Measurements from ENCODE around the gene MAN2A2. TPM values are rescaled to one million over a fixed set of nuclear protein-coding genes. Genes with fewer than 3 reads are reported as not detected.
A peak's percentile ranks its signal among the peaks of the same experiment; 100 is the strongest.
"Not testable (repeated sequence)": the region's sequence is repeated elsewhere in the genome, so short reads cannot be mapped to it uniquely, and the experiment has no call there.

Gene MAN2A2
- total and polyA plus RNA-seq, 3 experiments from 2014 or later = 10.8 to 92.7 (median 90.7) TPM

- peak overlapping the region in 4 of 8 donors; percentile 39 to 63 (median 46) for H3K27ac Mint-ChIP-seq
- peaks cover 28 to 34% (median 31%) of the 10 kb centered on the region in 3 donors for H3K4me1 Mint-ChIP-seq
- H3K36me3 Mint-ChIP-seq; CTCF ChIA-PET; H3K27ac ChIP-seq (ENCODE audit: low read depth, low read length); H3K4me3 ChIP-seq (ENCODE audit: low read length); H3K27me3 Mint-ChIP-seq; H3K9me3 Mint-ChIP-seq; H3K36me3 ChIP-seq (ENCODE audit: insufficient read depth, low read length); H3K9me3 ChIP-seq (ENCODE audit: low read length); H3K27me3 ChIP-seq (ENCODE audit: insufficient read depth, low read length, poor library complexity, severe bottlenecking); DNase-seq: not testable (repeated sequence)
- POLR2A ChIA-PET = interaction anchor here (5.9 kb wide), 1 partner anchor 26 kb away, joined by 63 read pairs; the partner anchor contains the start of gene MAN2A2
- peaks cover 28% of the 10 kb centered on the region for H3K4me1 ChIP-seq (ENCODE audit: insufficient read depth, low read length)
- peak overlapping the region in 5 of 7 donors; percentile 3 to 86 (median 47) for H3K4me3 Mint-ChIP-seq
Measured at GRCh38 chr15:90928106-90928505, 25.0 kb downstream of the MAN2A2 start.

- POLR2A ChIA-PET = interaction anchor here (1.5 to 5.9 kb wide), 2 partner anchors 26 to 27 kb away, joined by 6 to 63 read pairs; partner anchors contain the start of genes MAN2A2 and RCCD1
- Mint-ChIP-seq H3K4me1 (peaks cover 33 to 40% (median 38%) of the 10 kb centered on the region in 3 donors), H3K9me3 (no peaks in the 10 kb centered on the region), H3K27ac (peak overlapping the region; percentile 94 to 99 (median 98)), H3K36me3 (peaks cover 0 to 10% (median 0%) of the 10 kb centered on the region in 3 donors), H3K4me3 (peak overlapping the region; percentile 88 to 99 (median 98)), H3K27me3 (no peaks in the 10 kb centered on the region)
- Histone ChIP-seq H3K27ac (ENCODE audit: low read depth, low read length) (peak overlapping the region; percentile 93), H3K4me3 (ENCODE audit: low read length) (peak overlapping the region; percentile 99), H3K9me3 (ENCODE audit: low read length) (no peaks in the 10 kb centered on the region), H3K27me3 (ENCODE audit: insufficient read depth, low read length, poor library complexity, severe bottlenecking) (no peaks in the 10 kb centered on the region), H3K36me3 (ENCODE audit: insufficient read depth, low read length) (no peaks in the 10 kb centered on the region), H3K4me1 (ENCODE audit: insufficient read depth, low read length) (peaks cover 41% of the 10 kb centered on the region)
- DNase-seq = no peak
- CTCF ChIA-PET = interaction anchor here (1.3 to 9.8 kb wide), 6 partner anchors 9 to 104 kb away, joined by 3 to 251 read pairs (median 6); partner anchors contain the start of genes MAN2A2 and RCCD1
Measured at GRCh38 chr15:90929246-90930019, 26.3 kb downstream of the MAN2A2 start.

GRCh38 chr15:90930861-90931574 is 27.9 kb downstream of the MAN2A2 start:
- CTCF ChIA-PET = interaction anchor here (0.8 to 9.8 kb wide), 30 partner anchors 9 to 700 kb away, joined by 3 to 251 read pairs (median 6); partner anchors contain the start of genes BLM, CIB1, GDPGP1 and MAN2A2
- DNase-seq = peak in 1 of 5 donors; percentile 4
- peaks cover 37 to 52% (median 43%) of the 10 kb centered on the region in 3 donors for H3K4me1 Mint-ChIP-seq
- no peaks in the 10 kb centered on the region for H3K9me3 Mint-ChIP-seq
- Histone ChIP-seq H3K27me3 (ENCODE audit: insufficient read depth, low read length, poor library complexity, severe bottlenecking) (no peaks in the 10 kb centered on the region), H3K9me3 (ENCODE audit: low read length) (no peaks in the 10 kb centered on the region), H3K36me3 (ENCODE audit: insufficient read depth, low read length) (no peaks in the 10 kb centered on the region), H3K4me3 (ENCODE audit: low read length) (peak overlapping the region; percentile 99), H3K4me1 (ENCODE audit: insufficient read depth, low read length) (peaks cover 50% of the 10 kb centered on the region), H3K27ac (ENCODE audit: low read depth, low read length) (peak overlapping the region; percentile 93)
- H3K27ac Mint-ChIP-seq = peak overlapping the region; percentile 95 to 99 (median 99)
- H3K27me3 Mint-ChIP-seq = no peaks in the 10 kb centered on the region
- H3K36me3 Mint-ChIP-seq = peaks cover 0 to 16% (median 0%) of the 10 kb centered on the region in 3 donors
- POLR2A ChIA-PET = interaction anchor here (0.6 to 5.9 kb wide), 7 partner anchors 16 to 214 kb away, joined by 4 to 63 read pairs (median 5); partner anchors contain the start of genes BLM, MAN2A2 and RCCD1
- peak overlapping the region; percentile 88 to 99 (median 98) for H3K4me3 Mint-ChIP-seq

- POLR2A ChIA-PET = interaction anchor here (1.0 to 5.9 kb wide), 6 partner anchors 17 to 214 kb away, joined by 3 to 63 read pairs (median 6); partner anchors contain the start of genes BLM, MAN2A2 and RCCD1
- no peaks in the 10 kb centered on the region for H3K9me3 Mint-ChIP-seq
- H3K4me1 ChIP-seq (ENCODE audit: insufficient read depth, low read length) = peaks cover 55% of the 10 kb centered on the region
- H3K27me3 ChIP-seq (ENCODE audit: insufficient read depth, low read length, poor library complexity, severe bottlenecking) = no peaks in the 10 kb centered on the region
- H3K27me3 Mint-ChIP-seq = no peaks in the 10 kb centered on the region
- H3K9me3 ChIP-seq (ENCODE audit: low read length) = no peaks in the 10 kb centered on the region
- H3K36me3 Mint-ChIP-seq = peaks cover 0 to 21% (median 3%) of the 10 kb centered on the region in 3 donors
- H3K27ac ChIP-seq (ENCODE audit: low read depth, low read length) = peak overlapping the region; percentile 93
- no peaks in the 10 kb centered on the region for H3K36me3 ChIP-seq (ENCODE audit: insufficient read depth, low read length)
- DNase-seq = no peak
- CTCF ChIA-PET = interaction anchor here (0.7 to 9.8 kb wide), 35 partner anchors 9 to 700 kb away, joined by 3 to 251 read pairs (median 6); partner anchors contain the start of genes BLM, CIB1, FES and GDPGP1
- H3K4me1 Mint-ChIP-seq = peaks cover 42 to 57% (median 48%) of the 10 kb centered on the region in 3 donors
- peak overlapping the region; percentile 88 to 99 (median 98) for H3K4me3 Mint-ChIP-seq
- peak overlapping the region; percentile 99 for H3K4me3 ChIP-seq (ENCODE audit: low read length)
- peak overlapping the region; percentile 95 to 99 (median 98) for H3K27ac Mint-ChIP-seq
Measured at GRCh38 chr15:90931575-90931827, 28.4 kb downstream of the MAN2A2 start.

DNA sequence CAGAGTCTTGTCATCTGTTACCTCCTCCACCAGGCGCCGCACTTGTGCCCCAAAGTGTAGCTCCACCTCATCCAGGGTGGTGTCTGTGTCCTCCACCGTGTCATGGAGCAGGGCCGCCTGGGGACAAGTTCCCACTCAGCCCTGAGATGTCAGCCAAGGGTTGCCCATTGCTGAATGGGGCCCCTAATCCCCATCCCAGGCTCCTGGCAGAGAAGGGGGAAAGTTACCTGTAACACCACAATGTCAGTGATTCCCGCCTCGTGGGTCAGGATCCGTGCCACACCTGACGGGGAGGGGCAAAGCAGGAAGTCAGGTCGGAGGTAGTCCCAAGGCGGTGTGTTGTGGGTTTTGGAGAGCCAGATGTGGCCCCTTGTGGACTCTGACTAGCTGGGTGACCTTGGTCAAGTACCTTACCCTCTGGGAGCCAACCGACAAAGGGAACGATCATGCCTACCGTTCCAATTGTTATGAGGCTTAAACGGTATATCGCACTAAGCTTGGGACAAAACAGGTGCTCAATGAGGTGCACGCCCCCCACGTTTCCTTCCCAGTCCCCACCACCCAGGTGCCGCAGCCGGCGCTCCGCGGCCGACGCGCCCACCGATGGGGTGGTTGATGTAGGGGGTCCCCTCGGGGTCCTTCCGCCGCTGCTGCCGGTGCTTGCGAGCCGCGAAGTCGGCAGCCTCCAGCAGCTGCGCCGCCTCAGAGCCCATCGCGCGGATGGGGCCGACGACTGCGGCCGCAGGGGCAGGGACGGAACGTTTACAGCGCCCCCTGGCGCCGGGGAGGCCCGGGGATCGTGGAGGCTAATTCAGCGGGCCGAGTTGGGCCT is 28.9 kb downstream of the MAN2A2 start, which contains the start of gene HDDC3:
TSS of gene HDDC3 (minus strand) at position 722 of the 832 bp plus-strand sequence. CDS start at position 713, 9 bp downstream.
- ChIA-PET POLR2A (interaction anchor here (1.0 to 5.9 kb wide), 9 partner anchors 17 to 931 kb away, joined by 3 to 63 read pairs (median 5); partner anchors contain the start of genes BLM, MAN2A2, NGRN and RCCD1), CTCF (interaction anchor here (0.7 to 9.8 kb wide), 43 partner anchors 10 to 701 kb away, joined by 3 to 251 read pairs (median 5); partner anchors contain the start of genes BLM, CIB1, FES and GDPGP1)
- Mint-ChIP-seq H3K9me3 (no peaks in the 10 kb centered on the region), H3K36me3 (peaks cover 0 to 24% (median 3%) of the 10 kb centered on the region in 3 donors), H3K4me3 (peak within 1 kb of the TSS; percentile 88 to 99 (median 98)), H3K27me3 (no peaks in the 10 kb centered on the region), H3K4me1 (peaks cover 46 to 61% (median 53%) of the 10 kb centered on the region in 3 donors), H3K27ac (peak within 1 kb of the TSS; percentile 95 to 99 (median 98))
- Histone ChIP-seq H3K4me3 (ENCODE audit: low read length) (peak within 1 kb of the TSS; percentile 99), H3K9me3 (ENCODE audit: low read length) (no peaks in the 10 kb centered on the region), H3K27me3 (ENCODE audit: insufficient read depth, low read length, poor library complexity, severe bottlenecking) (no peaks in the 10 kb centered on the region), H3K4me1 (ENCODE audit: insufficient read depth, low read length) (peaks cover 60% of the 10 kb centered on the region), H3K27ac (ENCODE audit: low read depth, low read length) (peak within 1 kb of the TSS; percentile 93), H3K36me3 (ENCODE audit: insufficient read depth, low read length) (no peaks in the 10 kb centered on the region)
- DNase-seq = peak; percentile 81 to 91 (median 86)

GRCh38 chr15:90932660-90932991 is 29.5 kb downstream of the MAN2A2 start:
- peak overlapping the region; percentile 81 to 99 (median 93) for H3K27ac Mint-ChIP-seq
- Histone ChIP-seq H3K27ac (ENCODE audit: low read depth, low read length) (peak overlapping the region; percentile 93), H3K27me3 (ENCODE audit: insufficient read depth, low read length, poor library complexity, severe bottlenecking) (no peaks in the 10 kb centered on the region), H3K9me3 (ENCODE audit: low read length) (no peaks in the 10 kb centered on the region), H3K4me1 (ENCODE audit: insufficient read depth, low read length) (peaks cover 60% of the 10 kb centered on the region), H3K36me3 (ENCODE audit: insufficient read depth, low read length) (no peaks in the 10 kb centered on the region), H3K4me3 (ENCODE audit: low read length) (no peak overlapping the region)
- no peak for DNase-seq
- POLR2A ChIA-PET = interaction anchor here (0.5 to 5.9 kb wide), 7 partner anchors 17 to 931 kb away, joined by 3 to 63 read pairs (median 5); partner anchors contain the start of genes MAN2A2, NGRN, RCCD1 and ZNF710
- H3K27me3 Mint-ChIP-seq = no peaks in the 10 kb centered on the region
- peaks cover 46 to 61% (median 53%) of the 10 kb centered on the region in 3 donors for H3K4me1 Mint-ChIP-seq
- peaks cover 0 to 24% (median 3%) of the 10 kb centered on the region in 3 donors for H3K36me3 Mint-ChIP-seq
- CTCF ChIA-PET = interaction anchor here (0.9 to 9.8 kb wide), 33 partner anchors 10 to 701 kb away, joined by 3 to 251 read pairs (median 6); partner anchors contain the start of genes BLM, FES, MAN2A2 and NGRN
- H3K4me3 Mint-ChIP-seq = peak overlapping the region; percentile 57 to 99 (median 98)
- H3K9me3 Mint-ChIP-seq = no peaks in the 10 kb centered on the region
